Activated T-cell treated with anti-CD3 and anti-CD28 coated beads, Interleukin-2, amount 50 U/mL, for 4 hours (primary cell): ENCODE measurements around the gene SNN. TPM values are rescaled to one million over a fixed set of nuclear protein-coding genes. Genes with fewer than 3 reads are reported as not detected.

Experiments
- ATAC-seq, 2 donors: fragments of 200-7000 bp; cut with Tn5 transposase; one replicate each; pipeline ENCODE4 v1.10.0; 2021
- DNase-seq: peaks from one replicate; pipeline ENCODE4 v3.0.0-alpha.2; 2020
- H3K27me3 Mint-ChIP-seq: one replicate; pipeline ENCODE4 v1.8.0; 2021; ENCODE audit warnings: low read depth, mixed read lengths
- H3K36me3 Mint-ChIP-seq: one replicate; pipeline ENCODE4 v1.8.0; 2022; ENCODE audit warnings: mixed read lengths; ENCODE audit not compliant: insufficient read depth
- H3K4me1 Mint-ChIP-seq: one replicate; pipeline ENCODE4 v1.8.0; 2021; ENCODE audit warnings: low read depth, mixed read lengths
- H3K4me3 Mint-ChIP-seq: one replicate; pipeline ENCODE4 v1.8.0; 2021; ENCODE audit warnings: mild to moderate bottlenecking, moderate library complexity, mixed read lengths
- H3K9me3 Mint-ChIP-seq: one replicate; pipeline ENCODE4 v1.8.0; 2021; ENCODE audit warnings: mixed read lengths
- total RNA-seq, 3 donors: library from RNA; stranded (reverse); gene quantifications; one replicate each; pipeline ENCODE4 v1.2.1, GENCODE V29; 2021

SNN gene
- total RNA-seq, 3 donors from 2014 or later, result 6.5 to 8.3 (median 7.6) TPM

DNA sequence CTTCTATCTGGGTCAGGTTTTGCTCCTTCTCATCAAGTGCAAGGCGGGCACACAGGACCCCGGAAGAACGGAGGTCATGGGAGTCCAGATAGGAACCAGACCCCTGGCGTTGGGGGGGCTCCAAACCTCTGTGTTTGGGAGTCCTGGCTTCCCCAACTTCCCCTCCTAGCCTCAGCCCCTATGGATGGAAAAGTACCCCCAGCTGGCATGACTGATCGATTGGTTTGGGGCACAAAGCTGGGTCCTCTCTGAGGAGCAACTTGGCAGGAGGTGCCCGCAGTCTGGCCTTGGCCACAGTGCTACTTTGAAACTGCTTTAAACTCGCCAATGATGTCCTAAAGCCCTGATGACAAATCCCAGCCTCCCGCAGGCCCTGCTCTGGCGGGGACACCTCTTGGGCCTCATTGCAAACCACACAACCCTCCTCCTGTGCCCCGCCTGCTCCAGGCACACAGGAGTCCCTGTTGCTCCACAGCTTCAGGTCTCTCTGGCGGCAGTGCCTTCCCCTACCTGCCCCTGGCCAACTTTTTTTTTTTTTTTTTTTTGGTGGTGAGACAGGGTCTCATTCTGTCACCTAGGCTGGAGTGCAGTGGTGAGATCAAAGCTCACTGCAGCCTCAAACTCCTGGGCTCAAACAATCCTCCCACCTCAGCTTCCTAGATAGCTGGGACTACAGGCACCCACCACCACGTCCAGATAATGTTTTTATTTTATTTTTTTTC lies 38.0 kb upstream of the SNN start:
- ATAC-seq (peak in 1 of 2 donors; percentile 11), DNase-seq (no peak)
- Mint-ChIP-seq H3K4me1 (peaks cover 36% of the 10 kb centered on the region), H3K9me3 (no peaks in the 10 kb centered on the region), H3K36me3 (no peaks in the 10 kb centered on the region), H3K27me3 (no peaks in the 10 kb centered on the region), H3K4me3 (no peak overlapping the region)

- ATAC-seq (no peak), DNase-seq (no peak)
- H3K4me3 Mint-ChIP-seq, result no peak overlapping the region
- H3K36me3 Mint-ChIP-seq, result no peaks in the 10 kb centered on the region
- no peaks in the 10 kb centered on the region for H3K9me3 Mint-ChIP-seq
- H3K4me1 Mint-ChIP-seq, result peaks cover 31% of the 10 kb centered on the region
- no peaks in the 10 kb centered on the region for H3K27me3 Mint-ChIP-seq
Observed at GRCh38 chr16:11630768-11631056, 37.5 kb upstream of the SNN start.

DNA sequence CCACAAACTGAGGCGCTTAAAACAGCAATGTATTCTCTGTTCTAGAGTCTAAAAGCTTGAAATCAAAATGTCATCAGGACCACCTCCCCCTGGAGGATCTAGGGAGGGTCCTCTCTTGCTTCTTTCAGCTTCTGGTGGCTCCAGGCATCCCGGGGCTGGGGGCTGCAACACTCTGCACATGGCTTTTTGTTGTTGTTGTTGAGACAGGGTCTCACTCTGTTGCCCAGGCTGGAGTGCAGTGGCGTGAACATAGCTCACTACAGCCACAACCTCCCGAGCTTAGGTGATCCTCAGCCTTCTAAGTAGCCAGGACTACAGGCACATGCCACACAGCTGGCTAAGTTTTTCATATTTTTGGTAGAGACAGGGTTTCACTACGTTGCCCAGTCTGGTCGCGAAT lies 37.0 kb upstream of the SNN start:
- Mint-ChIP-seq H3K4me3 (no peak overlapping the region), H3K9me3 (no peaks in the 10 kb centered on the region), H3K36me3 (no peaks in the 10 kb centered on the region), H3K4me1 (peaks cover 29% of the 10 kb centered on the region), H3K27me3 (no peaks in the 10 kb centered on the region)
- DNase-seq (no peak), ATAC-seq (no peak)

GRCh38 chr16:11632455-11632939 lies 35.8 kb upstream of the SNN start:
- ATAC-seq, result no peak

DNA sequence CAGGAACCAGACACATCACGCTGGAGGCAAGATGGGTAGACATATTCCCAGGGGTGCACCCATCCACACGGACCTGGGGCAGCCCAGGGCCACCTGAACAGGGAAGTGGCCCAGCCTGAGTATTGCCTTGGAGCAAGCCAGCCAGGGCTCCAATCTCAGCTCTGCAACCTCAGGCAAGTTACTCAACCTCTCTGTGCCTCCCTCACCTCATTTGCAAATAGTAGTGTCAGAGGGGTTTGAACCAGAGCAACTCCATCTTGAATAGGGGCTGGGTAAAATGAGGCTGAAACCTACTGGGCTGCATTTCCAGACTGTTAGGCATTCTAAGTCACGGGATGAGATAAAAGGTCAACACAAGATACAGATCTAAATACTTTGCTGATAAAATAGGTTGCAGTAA lies 35.1 kb upstream of the SNN start:
- ATAC-seq (no peak), DNase-seq (no peak)
- H3K36me3 Mint-ChIP-seq, result no peaks in the 10 kb centered on the region
- peaks cover 27% of the 10 kb centered on the region for H3K4me1 Mint-ChIP-seq
- H3K4me3 Mint-ChIP-seq, result no peak overlapping the region
- no peaks in the 10 kb centered on the region for H3K9me3 Mint-ChIP-seq
- no peaks in the 10 kb centered on the region for H3K27me3 Mint-ChIP-seq

More at GRCh38 chr16:11632455-11632939, 35.8 kb upstream of the SNN start:
- H3K9me3 Mint-ChIP-seq, result no peaks in the 10 kb centered on the region
- H3K4me1 Mint-ChIP-seq, result peaks cover 29% of the 10 kb centered on the region
- no peak overlapping the region for H3K4me3 Mint-ChIP-seq
- H3K27me3 Mint-ChIP-seq, result no peaks in the 10 kb centered on the region
- no peak for DNase-seq
- no peaks in the 10 kb centered on the region for H3K36me3 Mint-ChIP-seq

GRCh38 chr16:11634312-11634711 lies 33.9 kb upstream of the SNN start:
- no peak for ATAC-seq
- H3K9me3 Mint-ChIP-seq, result no peaks in the 10 kb centered on the region
- H3K4me3 Mint-ChIP-seq, result no peak overlapping the region
- H3K36me3 Mint-ChIP-seq, result no peaks in the 10 kb centered on the region
- H3K4me1 Mint-ChIP-seq, result peaks cover 21% of the 10 kb centered on the region
- DNase-seq, result no peak
- H3K27me3 Mint-ChIP-seq, result no peaks in the 10 kb centered on the region

- H3K4me1 Mint-ChIP-seq, result peaks cover 16% of the 10 kb centered on the region
Observed at GRCh38 chr16:11635113-11635652, 33.1 kb upstream of the SNN start.

DNA sequence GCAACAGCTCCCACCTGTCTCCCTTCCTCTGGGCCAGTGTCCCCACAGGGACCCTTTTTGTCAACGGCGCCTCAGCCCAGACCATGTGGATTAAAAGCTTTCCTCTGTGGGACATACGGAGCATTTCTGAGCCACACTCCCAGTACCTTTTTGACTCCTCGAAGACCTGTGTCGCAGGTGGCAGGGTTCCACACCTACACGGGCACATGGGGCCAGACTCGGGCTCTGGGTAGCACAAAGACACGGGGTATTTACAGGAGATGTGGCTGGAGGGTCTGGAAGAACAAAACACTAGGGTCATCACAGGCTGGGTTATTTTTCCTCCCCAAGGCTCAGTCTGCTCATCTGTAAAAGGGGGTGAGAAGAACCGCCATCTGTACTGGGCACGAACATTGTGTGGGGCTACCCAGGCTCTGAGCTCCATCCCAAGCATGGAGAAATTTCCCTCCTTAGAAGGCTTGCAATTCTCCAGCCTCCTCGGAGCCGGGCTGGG lies 32.5 kb upstream of the SNN start:
- H3K36me3 Mint-ChIP-seq, result no peaks in the 10 kb centered on the region

More at GRCh38 chr16:11635113-11635652, 33.1 kb upstream of the SNN start:
- H3K27me3 Mint-ChIP-seq, result no peaks in the 10 kb centered on the region
- no peak overlapping the region for H3K4me3 Mint-ChIP-seq
- no peaks in the 10 kb centered on the region for H3K36me3 Mint-ChIP-seq
- DNase-seq, result no peak
- no peaks in the 10 kb centered on the region for H3K9me3 Mint-ChIP-seq
- ATAC-seq, result no peak

GRCh38 chr16:11636172-11636721 lies 32.0 kb upstream of the SNN start:
- Mint-ChIP-seq H3K9me3 (no peaks in the 10 kb centered on the region), H3K36me3 (no peaks in the 10 kb centered on the region), H3K4me3 (no peak overlapping the region), H3K4me1 (peaks cover 20% of the 10 kb centered on the region), H3K27me3 (no peaks in the 10 kb centered on the region)
- ATAC-seq (no peak), DNase-seq (no peak)

More for the DNA sequence above, 32.5 kb upstream of the SNN start:
- Mint-ChIP-seq H3K27me3 (no peaks in the 10 kb centered on the region), H3K9me3 (no peaks in the 10 kb centered on the region), H3K4me1 (peaks cover 17% of the 10 kb centered on the region), H3K4me3 (no peak overlapping the region)
- ATAC-seq (no peak), DNase-seq (no peak)

- DNase-seq, result no peak
- no peaks in the 10 kb centered on the region for H3K36me3 Mint-ChIP-seq
- H3K4me3 Mint-ChIP-seq, result no peak overlapping the region
- H3K27me3 Mint-ChIP-seq, result no peaks in the 10 kb centered on the region
- H3K9me3 Mint-ChIP-seq, result no peaks in the 10 kb centered on the region
- no peak for ATAC-seq
- peaks cover 21% of the 10 kb centered on the region for H3K4me1 Mint-ChIP-seq
Observed at GRCh38 chr16:11637320-11637719, 30.9 kb upstream of the SNN start.

DNA sequence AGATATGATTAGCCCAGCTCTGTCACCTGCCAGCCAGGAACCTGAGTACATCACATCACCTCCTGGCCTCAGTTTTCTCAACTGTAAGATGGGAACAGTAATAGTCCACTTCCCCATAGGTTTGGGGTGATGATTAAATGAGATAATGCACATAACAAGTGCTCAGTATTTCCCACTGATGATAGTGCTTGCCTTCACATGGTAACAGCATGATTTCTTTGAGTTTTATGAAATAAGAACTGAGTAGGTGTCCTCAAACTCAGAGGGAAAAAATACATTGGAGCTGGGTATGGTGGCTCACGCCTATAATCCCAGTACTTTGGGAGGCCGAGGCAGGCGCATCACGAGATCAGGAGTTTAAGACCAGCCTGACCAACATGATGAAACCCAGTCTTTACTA lies 30.1 kb upstream of the SNN start:
- H3K36me3 Mint-ChIP-seq, result no peaks in the 10 kb centered on the region
- DNase-seq (no peak), ATAC-seq (no peak)
- peaks cover 23% of the 10 kb centered on the region for H3K4me1 Mint-ChIP-seq
- no peaks in the 10 kb centered on the region for H3K9me3 Mint-ChIP-seq
- no peak overlapping the region for H3K4me3 Mint-ChIP-seq
- H3K27me3 Mint-ChIP-seq, result no peaks in the 10 kb centered on the region

GRCh38 chr16:11639008-11639562 lies 29.2 kb upstream of the SNN start:
- Mint-ChIP-seq H3K36me3 (no peaks in the 10 kb centered on the region), H3K27me3 (peaks cover 3% of the 10 kb centered on the region), H3K9me3 (no peaks in the 10 kb centered on the region), H3K4me1 (peaks cover 18% of the 10 kb centered on the region), H3K4me3 (no peak overlapping the region)
- DNase-seq (no peak), ATAC-seq (no peak)

DNA sequence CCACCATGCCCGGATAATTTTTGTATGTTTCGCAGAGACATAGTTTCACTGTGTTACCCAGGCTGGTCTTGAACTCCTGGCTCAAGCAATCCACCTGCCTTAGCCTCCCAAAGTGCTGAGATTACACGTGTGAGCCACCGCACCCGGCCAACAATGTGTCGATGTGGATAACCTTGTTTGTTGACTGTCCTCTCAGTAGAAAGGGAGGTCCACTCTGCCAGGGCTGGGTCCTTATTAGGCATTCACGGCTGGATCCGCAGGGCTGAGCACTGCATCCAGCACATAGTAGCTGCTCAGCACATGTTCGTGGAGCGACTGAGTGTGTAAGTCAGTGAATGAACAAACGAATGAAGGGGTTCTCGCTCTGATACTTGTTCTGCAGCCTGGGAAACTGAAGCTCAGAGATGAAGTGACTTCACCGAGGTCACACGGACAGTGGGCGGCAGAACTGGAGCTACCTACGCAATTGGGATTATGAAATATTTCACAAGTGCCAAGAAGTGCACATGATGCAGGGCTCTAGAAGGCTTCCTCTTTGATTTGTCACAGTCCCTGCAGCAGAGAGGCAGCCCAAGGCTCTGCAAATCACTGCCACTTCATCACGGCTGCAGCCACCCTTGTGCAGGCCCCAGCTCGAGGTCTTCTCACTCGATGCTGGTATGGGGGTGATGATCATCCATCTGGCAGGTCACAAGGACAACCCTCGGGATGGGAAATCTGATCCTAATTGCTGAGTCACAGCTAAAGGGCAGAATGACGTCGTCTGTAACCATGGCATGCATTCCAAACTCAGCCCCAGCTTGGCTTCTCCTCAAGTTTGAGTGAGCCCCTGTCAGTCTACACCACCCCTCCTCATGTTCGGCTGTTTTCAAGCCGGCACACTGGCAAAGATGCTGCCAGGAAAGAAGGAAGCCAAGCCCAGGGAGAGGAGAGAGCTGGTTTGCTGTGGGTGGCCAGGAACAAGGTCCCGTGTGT lies 28.0 kb upstream of the SNN start:
- Mint-ChIP-seq H3K9me3 (no peaks in the 10 kb centered on the region), H3K4me1 (peaks cover 14% of the 10 kb centered on the region), H3K27me3 (peaks cover 4% of the 10 kb centered on the region), H3K4me3 (no peak overlapping the region), H3K36me3 (no peaks in the 10 kb centered on the region)
- DNase-seq (no peak), ATAC-seq (no peak)
